Hepatocyte (in vitro differentiated cells): ENCODE results near the gene MRPL36.
"Not testable (repeated sequence)": the region's sequence is repeated elsewhere in the genome, so short reads cannot be mapped to it uniquely, and the experiment has no call there.

ENCODE experiments used
- EZH2 ChIP-seq: fragments of 200-600 bp; sonication (generic); IDR thresholded peaks from 2 replicates; pipeline ENCODE4 v1.6.1; 2016; ENCODE audit warnings: antibody characterized with exemption, mild to moderate bottlenecking, borderline replicate concordance
- TF ChIP-seq, protein P1 (sequence below): fragments of 200-600 bp; sonication (generic); IDR thresholded peaks from 2 replicates; pipeline ENCODE4 v1.5.1; 2016; ENCODE audit warnings: antibody characterized with exemption, mild to moderate bottlenecking; ENCODE audit not compliant: poor library complexity

DNA sequence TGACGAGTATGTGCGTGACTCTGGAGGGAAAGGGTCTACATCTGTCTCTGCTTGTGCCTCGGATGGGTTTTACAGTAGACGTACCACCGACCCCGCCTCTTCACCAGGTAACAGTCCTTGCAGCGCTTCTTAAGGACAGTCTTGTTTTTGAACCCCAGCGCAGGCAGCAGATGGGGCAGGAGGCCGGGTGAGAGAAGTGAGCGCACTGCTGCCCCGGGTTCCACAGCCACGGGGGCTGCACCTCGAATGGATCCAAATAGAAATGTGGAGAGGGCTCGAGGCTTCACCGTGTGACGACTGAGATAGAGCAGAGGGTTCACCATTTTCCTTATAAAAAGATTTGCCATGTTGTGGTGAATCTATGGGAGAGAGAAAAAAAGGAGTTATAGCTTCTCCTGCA, 1.0 kb downstream of the MRPL36 start:
- TF ChIP-seq, protein P1, sequence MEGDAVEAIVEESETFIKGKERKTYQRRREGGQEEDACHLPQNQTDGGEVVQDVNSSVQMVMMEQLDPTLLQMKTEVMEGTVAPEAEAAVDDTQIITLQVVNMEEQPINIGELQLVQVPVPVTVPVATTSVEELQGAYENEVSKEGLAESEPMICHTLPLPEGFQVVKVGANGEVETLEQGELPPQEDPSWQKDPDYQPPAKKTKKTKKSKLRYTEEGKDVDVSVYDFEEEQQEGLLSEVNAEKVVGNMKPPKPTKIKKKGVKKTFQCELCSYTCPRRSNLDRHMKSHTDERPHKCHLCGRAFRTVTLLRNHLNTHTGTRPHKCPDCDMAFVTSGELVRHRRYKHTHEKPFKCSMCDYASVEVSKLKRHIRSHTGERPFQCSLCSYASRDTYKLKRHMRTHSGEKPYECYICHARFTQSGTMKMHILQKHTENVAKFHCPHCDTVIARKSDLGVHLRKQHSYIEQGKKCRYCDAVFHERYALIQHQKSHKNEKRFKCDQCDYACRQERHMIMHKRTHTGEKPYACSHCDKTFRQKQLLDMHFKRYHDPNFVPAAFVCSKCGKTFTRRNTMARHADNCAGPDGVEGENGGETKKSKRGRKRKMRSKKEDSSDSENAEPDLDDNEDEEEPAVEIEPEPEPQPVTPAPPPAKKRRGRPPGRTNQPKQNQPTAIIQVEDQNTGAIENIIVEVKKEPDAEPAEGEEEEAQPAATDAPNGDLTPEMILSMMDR = not testable (repeated sequence)
- not testable (repeated sequence) for TF ChIP-seq EZH2
